GM19238 (cell line): ENCODE measurements around the gene ERC1.

Experiments used
- DNase-seq: peaks from one replicate; pipeline ENCODE4 v3.0.0; 2011; ENCODE audit warnings: low spot score; ENCODE audit not compliant: insufficient read length

The ERC1 gene

DNA sequence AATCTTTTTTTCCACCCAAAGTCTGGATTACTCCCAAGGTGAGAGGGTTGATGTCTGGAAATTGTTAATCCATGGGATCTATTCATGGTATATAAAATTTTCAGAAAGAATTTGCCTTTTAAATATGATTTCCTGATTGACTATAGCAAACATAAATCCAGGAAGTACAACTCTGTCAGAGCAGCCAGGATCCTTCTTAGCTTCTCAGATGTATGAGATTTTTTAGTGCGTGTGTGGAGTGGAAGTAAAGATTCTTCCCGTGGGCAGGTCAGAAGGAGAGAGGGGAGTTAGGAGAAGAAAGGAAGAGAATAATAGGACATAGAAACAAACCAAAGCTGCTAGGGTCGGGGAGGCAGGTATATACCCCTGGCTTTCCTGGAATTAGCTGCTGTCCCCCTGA lies 444.0 kb downstream of the ERC1 start:
- no peak for DNase-seq

- no peak for DNase-seq
These were observed 444.4 kb downstream of the ERC1 start for GRCh38 chr12:1435456-1435855.

DNA sequence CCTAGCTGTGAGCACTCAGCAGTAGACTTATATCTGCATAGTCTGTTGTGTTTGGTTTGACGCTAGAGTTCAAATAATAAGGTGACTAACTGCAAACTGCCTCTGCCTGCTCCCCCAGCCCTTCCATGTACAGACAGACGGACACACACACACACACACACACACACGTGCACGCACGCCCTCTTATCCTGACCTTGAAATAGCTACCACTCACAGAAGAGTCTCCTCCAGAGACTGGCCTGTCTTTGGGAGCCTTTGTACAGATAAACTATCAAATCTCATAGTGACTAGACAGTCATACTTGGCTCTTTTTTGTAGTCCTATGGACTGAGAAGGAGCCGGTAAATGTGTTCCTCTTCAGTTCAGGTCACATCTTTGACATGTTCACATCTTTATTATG lies 445.0 kb downstream of the ERC1 start:
- DNase-seq, result no peak

DNA sequence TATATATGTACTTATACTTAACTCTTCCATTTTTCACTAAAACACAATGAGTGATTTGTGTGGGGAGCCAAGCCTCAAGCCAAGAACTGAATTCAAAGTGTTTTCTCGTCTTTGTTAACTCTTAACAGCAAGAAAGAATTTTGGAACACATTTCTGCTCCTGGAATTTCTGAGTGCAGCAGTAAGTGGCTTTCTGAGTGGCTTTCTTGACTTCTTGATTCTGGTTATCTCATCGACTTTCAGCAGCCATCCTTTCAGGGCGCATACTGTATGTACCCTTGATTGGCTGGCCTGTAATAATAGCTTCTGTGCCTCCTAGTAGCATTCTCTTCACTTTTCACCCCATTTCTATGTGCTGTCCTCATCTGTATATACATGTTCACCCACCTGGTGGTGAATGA lies 446.0 kb downstream of the ERC1 start:
- DNase-seq, result no peak

DNA sequence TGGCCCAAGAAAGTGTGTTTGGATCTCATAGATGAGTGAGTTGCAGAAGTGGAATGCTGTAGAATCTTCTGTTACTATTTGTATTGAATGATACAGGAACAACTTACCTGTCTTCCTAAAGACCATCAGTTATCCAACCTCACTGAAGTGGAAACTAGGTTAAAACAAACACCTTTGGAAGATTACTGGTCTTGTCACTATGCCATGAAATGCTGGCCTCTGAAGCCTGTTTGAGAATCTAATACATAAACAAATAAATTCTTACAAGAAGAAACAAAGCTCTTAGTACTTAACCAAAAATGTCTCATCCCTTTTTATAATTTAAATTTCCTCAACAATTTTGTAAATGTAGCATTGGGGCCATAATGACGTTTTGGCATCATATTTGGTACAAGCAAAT lies 448.2 kb downstream of the ERC1 start:
- no peak for DNase-seq

DNA sequence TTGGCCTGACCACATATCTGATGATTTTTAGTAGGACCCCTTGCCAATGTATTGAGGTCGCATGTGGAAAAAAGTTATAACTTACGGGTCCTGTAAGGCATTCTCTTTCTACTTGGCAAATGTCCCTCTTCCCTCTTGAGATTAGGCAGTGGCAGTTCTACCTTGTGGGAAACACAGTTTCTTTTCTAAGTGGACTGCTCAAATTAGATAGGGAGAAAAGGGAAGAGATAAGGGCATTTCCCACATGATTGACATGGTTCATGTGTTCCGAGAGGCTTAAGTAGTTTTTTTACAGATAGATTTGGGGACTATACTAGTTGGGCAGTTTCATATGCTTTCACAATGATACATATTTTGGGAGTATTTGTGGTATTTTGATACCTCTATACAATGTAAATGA lies 448.7 kb downstream of the ERC1 start:
- DNase-seq, result no peak

- no peak for DNase-seq
These were observed 452.6 kb downstream of the ERC1 start for GRCh38 chr12:1443421-1444141.

GRCh38 chr12:1444142-1444516 lies 453.1 kb downstream of the ERC1 start:
- DNase-seq, result no peak

GRCh38 chr12:1445807-1446206 lies 454.8 kb downstream of the ERC1 start:
- DNase-seq, result no peak

- DNase-seq, result no peak
These were observed 457.3 kb downstream of the ERC1 start for GRCh38 chr12:1448336-1448735.

- DNase-seq, result no peak
These were observed 462.8 kb downstream of the ERC1 start for GRCh38 chr12:1453810-1454209.

DNA sequence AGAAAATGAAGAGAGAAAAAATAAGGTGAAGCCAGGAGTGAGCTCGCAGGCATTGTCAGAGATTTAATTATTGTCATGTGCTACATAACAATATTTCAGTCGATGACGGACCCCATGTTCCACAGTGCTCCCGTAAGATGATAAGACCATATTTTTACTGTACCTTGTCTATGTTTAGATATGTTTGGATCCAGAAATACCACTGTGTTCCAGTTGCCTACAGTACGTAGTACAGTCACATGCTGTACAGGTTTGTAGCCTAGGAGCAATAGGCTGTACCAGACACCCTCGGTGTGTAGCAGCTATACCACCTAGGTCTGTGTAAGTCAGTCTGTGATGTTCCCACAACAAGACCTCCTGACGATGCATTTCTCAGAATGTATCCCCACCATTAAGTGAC lies 465.9 kb downstream of the ERC1 start:
- no peak for DNase-seq

- no peak for DNase-seq
These were observed 466.9 kb downstream of the ERC1 start for GRCh38 chr12:1457901-1458300.

DNA sequence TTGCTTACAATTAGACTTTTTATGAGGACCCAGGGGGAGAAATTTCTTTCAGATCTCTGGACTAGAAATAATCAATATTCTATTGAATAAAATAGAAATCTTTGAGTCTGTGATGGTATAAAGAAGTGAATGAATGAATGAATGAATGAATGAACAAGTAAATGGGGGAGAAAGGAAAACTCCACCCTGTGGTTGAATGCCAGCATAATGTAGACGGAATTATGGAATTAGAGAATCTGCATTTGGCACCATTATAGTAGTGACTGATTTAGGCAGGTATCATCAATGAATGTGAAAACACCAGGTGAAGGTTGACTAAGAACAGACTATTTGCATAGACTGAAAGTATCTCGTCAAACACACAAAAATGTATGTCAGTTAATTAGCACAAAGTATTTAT lies 468.3 kb downstream of the ERC1 start:
- no peak for DNase-seq

DNA sequence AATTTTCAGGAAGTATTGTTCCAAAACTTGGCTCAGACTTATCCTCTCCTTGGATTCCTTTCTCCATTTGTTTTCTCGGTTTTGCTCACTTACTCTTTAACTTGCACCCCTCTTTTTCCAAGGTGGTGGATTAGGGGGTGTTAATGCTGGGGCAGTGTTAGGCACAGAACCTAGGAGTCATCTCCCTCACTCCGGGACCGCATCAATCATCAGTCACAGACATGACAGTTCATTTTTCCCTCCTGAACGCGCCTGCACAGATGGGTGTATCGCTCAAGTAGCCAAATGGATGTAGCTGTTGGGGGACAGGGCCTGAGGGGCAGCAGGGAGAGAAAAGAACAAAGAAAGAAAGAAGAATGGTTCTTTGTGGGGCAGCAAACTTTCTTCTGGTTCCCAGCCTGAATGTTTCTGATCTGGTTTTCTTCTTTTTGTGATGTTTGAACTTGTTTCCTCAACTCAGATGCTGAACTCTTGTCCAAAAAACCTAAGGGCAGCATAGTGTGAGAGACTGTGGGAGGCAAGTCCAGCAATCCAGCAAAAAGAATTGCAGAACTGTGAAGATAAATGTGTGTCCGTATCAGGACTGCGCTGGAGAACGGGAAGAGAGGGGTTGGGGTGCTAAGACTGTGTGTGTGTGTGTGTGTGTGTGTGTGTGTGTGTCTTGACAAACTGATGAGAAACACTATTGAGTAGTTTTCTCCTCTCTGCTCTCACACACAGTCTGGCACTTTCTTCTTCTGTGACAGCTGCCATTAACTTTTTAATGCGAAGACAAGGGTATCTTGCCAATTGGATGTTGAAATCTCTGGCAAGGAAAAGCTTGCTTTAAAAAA lies 472.3 kb downstream of the ERC1 start:
- DNase-seq, result no peak

DNA sequence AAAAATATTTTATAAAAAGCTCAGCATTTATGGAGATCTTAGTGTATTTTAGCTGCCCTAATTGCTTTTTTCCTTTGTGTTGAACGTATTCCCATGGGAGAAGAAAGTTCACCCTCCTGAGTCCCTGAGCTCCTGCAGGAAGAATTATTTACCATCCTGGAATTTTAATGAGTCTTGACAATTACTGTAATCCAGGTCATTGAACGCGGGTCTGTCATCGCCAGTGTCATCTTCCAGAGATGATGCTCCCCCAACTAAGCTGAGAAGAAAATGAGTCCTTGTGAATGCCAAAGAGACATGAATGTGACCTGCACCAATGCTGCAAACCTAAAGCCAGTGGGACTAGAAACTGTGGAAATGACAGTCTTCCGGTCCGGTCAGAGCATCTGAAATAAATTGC lies 473.9 kb downstream of the ERC1 start:
- no peak for DNase-seq

GRCh38 chr12:1465990-1466389 lies 475.0 kb downstream of the ERC1 start:
- no peak for DNase-seq

- DNase-seq, result no peak
These were observed 475.6 kb downstream of the ERC1 start for GRCh38 chr12:1466481-1467154.

DNA sequence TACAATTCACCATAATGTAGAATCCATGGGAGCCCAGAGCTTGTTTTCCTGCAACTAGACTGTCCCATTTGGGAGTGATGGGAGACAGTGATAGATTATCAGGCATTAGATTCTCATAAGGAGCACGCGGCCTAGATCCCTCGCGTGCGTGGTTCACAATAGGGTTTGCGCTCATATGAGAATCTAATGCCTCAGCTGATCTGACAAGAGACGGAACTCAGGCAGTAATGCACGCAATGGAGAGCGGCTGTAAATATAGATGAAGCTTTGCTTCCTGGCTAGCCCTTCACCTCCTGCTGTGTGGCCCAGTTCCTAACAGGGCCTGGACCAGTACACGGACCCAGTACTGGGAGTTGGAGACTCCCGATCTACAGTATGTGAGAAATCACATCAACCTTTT lies 476.7 kb downstream of the ERC1 start:
- no peak for DNase-seq

GRCh38 chr12:1469070-1469469 lies 478.0 kb downstream of the ERC1 start:
- DNase-seq, result no peak

DNA sequence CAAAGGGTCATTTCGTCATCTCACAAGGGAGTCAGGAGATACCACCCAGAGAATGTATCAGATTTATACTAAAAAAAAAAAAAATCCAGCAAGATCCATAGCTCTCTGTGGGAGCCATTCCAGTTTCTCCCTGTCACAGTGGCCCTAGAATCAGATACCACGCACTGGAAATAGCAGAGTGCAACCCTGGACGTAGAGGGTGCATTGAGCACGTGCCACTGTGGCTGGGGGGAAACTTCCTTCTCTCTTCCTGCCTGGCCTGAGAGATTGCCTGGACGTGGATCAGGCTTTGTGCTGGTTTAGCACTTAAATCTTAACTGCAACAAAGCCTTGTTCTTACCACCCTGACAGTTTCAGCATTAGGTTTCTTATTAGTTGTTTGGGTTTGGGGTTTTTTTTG lies 479.0 kb downstream of the ERC1 start:
- no peak for DNase-seq

DNA sequence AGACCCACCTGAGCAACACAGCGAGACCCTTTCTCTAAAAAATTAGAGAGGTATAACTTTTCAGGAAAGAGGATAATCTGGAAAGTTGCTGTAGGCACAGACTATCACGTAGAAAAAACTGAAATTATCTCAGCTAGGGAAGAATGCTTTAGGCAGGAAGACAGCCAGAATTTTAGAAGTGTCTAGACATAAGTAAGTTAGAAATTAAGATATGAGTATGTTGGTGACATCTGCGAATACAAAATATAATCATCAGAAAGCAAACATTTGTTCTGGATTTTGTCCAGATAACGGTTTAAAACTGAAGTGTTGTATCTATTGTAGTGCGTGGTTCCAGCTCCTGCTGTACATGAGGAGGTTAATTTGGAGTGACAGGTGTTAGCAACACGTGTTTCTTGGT lies 480.2 kb downstream of the ERC1 start:
- no peak for DNase-seq

- no peak for DNase-seq
These were observed 482.4 kb downstream of the ERC1 start for GRCh38 chr12:1473418-1473817.
